ENCODE measurements around the gene SPEG.

The SPEG gene

GRCh38 chr2:219414857-219415256 lies 19.8 kb upstream of the SPEG start:
- DNase-seq = no peak
- H3K27ac Mint-ChIP-seq = no peak overlapping the region
- no peak for TF ChIP-seq CTCF (IDR thresholded peaks at IDR 0.05)
- no peak overlapping the region for H3K4me3 Mint-ChIP-seq
- H3K36me3 Mint-ChIP-seq (ENCODE audit: low read depth) = no peaks in the 10 kb centered on the region
- H3K4me1 Mint-ChIP-seq = peaks cover 20% of the 10 kb centered on the region
- H3K9me3 Mint-ChIP-seq = peaks cover 20% of the 10 kb centered on the region
- H3K27me3 Mint-ChIP-seq (ENCODE audit: low read depth, poor library complexity) = peaks cover 25% of the 10 kb centered on the region

- H3K4me3 Mint-ChIP-seq = no peak overlapping the region
- TF ChIP-seq CTCF (IDR thresholded peaks at IDR 0.05) = no peak
- no peaks in the 10 kb centered on the region for H3K36me3 Mint-ChIP-seq (ENCODE audit: low read depth)
- no peak overlapping the region for H3K27ac Mint-ChIP-seq
- H3K27me3 Mint-ChIP-seq (ENCODE audit: low read depth, poor library complexity) = peaks cover 27% of the 10 kb centered on the region
- H3K9me3 Mint-ChIP-seq = peaks cover 20% of the 10 kb centered on the region
- peaks cover 22% of the 10 kb centered on the region for H3K4me1 Mint-ChIP-seq
- DNase-seq = no peak
These were observed 18.9 kb upstream of the SPEG start for GRCh38 chr2:219415580-219416234.

DNA sequence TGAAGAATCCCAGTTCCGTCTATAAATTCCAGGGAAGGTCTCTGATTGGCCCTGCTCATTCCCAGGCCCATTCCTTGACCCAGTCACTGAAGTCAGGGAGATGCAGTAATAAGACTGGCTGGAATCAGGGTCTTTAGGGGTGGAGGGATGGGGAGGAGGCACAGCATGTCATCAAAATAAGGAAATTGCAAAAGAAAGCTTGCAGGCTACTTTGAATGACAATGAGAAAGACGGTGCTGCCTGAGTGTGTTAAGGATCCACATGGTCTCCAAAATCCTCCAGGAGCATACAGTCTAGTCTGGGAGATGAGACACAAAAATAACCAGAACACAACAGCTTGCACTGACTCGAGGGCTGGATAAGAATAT lies 18.4 kb upstream of the SPEG start:
- TF ChIP-seq CTCF (IDR thresholded peaks at IDR 0.05) = no peak
- Mint-ChIP-seq H3K27ac (no peak overlapping the region), H3K4me3 (no peak overlapping the region), H3K36me3 (ENCODE audit: low read depth) (no peaks in the 10 kb centered on the region), H3K9me3 (peaks cover 17% of the 10 kb centered on the region), H3K27me3 (ENCODE audit: low read depth, poor library complexity) (peaks cover 27% of the 10 kb centered on the region), H3K4me1 (peaks cover 22% of the 10 kb centered on the region)
- no peak for DNase-seq

GRCh38 chr2:219416938-219417337 lies 17.7 kb upstream of the SPEG start:
- H3K36me3 Mint-ChIP-seq (ENCODE audit: low read depth) = no peaks in the 10 kb centered on the region
- no peak overlapping the region for H3K27ac Mint-ChIP-seq
- DNase-seq = no peak
- TF ChIP-seq CTCF (IDR thresholded peaks at IDR 0.05) = no peak
- H3K4me1 Mint-ChIP-seq = peaks cover 22% of the 10 kb centered on the region
- H3K9me3 Mint-ChIP-seq = peaks cover 12% of the 10 kb centered on the region
- H3K27me3 Mint-ChIP-seq (ENCODE audit: low read depth, poor library complexity) = peaks cover 27% of the 10 kb centered on the region
- H3K4me3 Mint-ChIP-seq = no peak overlapping the region

DNA sequence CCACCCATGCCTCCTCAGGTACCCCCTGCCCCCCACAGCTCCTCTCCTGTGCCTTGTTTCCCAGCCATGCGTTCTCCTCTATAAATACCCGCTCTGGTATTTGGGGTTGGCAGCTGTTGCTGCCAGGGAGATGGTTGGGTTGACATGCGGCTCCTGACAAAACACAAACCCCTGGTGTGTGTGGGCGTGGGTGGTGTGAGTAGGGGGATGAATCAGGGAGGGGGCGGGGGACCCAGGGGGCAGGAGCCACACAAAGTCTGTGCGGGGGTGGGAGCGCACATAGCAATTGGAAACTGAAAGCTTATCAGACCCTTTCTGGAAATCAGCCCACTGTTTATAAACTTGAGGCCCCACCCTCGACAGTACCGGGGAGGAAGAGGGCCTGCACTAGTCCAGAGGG lies 17.3 kb upstream of the SPEG start:
- Mint-ChIP-seq H3K4me1 (peaks cover 22% of the 10 kb centered on the region), H3K27me3 (ENCODE audit: low read depth, poor library complexity) (peaks cover 27% of the 10 kb centered on the region), H3K27ac (no peak overlapping the region), H3K9me3 (peaks cover 9% of the 10 kb centered on the region), H3K4me3 (no peak overlapping the region), H3K36me3 (ENCODE audit: low read depth) (no peaks in the 10 kb centered on the region)
- TF ChIP-seq CTCF (IDR thresholded peaks at IDR 0.05) = no peak
- no peak for DNase-seq
